Renal pelvis (tissue), 4 donors: ENCODE data around the gene HSPA1L. TPM values are rescaled to one million over a fixed set of nuclear protein-coding genes. Genes with fewer than 3 reads are reported as not detected.
"Not testable (repeated sequence)": the region's sequence is repeated elsewhere in the genome, so short reads cannot be mapped to it uniquely, and the experiment has no call there.

Source experiments
- DNase-seq: peaks from one replicate; pipeline ENCODE4 v3.0.0-alpha.2; 2013
- polyA plus RNA-seq, 3 donors: library from polyadenylated mRNA; unstranded; fragments of 120-200 nt; gene quantifications; one replicate each; pipeline ENCODE4 v1.2.1, GENCODE V29; 2013; ENCODE audit not compliant: insufficient read length in 3 of 3

HSPA1L gene
- polyA plus RNA-seq, 3 donors = 3.7 to 4.6 (median 3.8) TPM

DNA sequence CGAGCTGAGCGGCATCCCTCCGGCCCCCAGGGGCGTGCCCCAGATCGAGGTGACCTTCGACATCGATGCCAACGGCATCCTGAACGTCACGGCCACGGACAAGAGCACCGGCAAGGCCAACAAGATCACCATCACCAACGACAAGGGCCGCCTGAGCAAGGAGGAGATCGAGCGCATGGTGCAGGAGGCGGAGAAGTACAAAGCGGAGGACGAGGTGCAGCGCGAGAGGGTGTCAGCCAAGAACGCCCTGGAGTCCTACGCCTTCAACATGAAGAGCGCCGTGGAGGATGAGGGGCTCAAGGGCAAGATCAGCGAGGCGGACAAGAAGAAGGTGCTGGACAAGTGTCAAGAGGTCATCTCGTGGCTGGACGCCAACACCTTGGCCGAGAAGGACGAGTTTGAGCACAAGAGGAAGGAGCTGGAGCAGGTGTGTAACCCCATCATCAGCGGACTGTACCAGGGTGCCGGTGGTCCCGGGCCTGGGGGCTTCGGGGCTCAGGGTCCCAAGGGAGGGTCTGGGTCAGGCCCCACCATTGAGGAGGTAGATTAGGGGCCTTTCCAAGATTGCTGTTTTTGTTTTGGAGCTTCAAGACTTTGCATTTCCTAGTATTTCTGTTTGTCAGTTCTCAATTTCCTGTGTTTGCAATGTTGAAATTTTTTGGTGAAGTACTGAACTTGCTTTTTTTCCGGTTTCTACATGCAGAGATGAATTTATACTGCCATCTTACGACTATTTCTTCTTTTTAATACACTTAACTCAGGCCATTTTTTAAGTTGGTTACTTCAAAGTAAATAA is 2.2 kb upstream of the HSPA1L start:
- DNase-seq = not testable (repeated sequence)

DNA sequence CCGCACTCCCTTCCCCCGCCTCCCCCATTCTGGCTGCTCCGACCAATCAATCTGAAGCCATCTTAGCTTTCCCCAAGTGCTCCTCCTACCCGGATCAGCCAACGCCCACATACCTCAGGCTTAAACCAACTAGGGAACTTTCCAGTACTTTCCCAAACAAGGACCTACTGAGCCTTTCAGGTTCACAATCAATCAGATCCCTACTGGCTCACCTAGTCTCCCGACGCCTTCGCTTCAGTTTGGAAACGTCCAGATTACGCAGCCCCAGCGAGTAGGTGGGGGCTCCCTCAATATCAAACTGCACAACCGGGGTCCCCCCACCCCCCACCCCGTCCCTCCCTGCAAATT is 432 bp downstream of the HSPA1L start:
- DNase-seq = peak; percentile 97

DNA sequence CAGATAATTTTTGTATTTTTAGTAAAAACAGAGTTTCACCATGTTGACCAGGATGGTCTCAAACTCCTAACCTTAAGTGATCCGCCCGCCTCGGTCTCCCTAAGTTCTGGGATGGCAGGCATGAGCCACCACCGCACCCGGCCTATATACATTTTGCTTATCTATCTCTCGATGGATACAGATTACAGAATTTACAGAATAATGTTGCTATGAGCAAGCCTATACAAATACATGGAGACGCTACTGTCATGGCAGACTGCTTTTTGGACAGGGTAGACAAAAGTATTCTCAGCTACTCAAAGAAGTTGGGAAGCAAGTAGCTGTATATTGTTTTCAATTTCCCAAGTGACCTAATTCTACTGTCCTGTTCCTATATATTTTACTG is 1.6 kb downstream of the HSPA1L start:
- DNase-seq = no peak

DNA sequence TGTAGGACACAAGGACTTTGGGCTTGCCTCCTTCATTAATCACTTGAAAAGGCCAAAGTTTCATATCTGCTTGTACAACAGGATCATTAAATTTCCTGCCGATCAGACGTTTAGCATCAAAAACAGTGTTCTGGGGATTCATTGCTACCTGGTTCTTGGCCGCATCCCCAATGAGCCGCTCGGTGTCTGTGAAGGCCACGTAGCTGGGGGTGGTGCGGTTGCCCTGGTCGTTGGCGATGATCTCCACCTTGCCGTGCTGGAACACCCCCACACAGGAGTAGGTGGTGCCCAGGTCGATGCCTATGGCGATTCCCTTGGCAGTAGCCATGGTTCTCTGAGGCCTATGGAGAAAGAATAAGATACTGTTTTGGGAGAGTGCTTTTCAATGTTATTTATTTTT is 3.4 kb downstream of the HSPA1L start:
- DNase-seq = no peak

DNA sequence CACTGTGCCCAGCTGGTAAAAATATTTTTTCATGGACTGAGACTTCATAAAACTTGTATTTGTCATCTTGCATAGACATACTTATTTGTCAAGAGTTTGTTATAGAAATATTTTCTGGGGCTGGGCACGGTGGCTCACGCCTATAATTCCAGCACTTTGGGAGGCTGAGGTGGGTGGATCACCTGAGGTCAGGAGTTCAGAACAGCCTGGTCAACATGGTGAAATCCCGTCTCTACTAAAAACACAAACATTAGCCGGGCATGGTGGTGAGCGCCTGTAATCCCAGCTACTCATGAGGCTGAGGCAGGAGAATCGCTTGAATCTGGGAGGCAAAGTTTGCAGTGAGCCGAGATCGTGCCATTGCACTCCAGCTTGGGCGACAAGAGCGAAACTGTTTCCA is 6.5 kb downstream of the HSPA1L start:
- DNase-seq = not testable (repeated sequence)

DNA sequence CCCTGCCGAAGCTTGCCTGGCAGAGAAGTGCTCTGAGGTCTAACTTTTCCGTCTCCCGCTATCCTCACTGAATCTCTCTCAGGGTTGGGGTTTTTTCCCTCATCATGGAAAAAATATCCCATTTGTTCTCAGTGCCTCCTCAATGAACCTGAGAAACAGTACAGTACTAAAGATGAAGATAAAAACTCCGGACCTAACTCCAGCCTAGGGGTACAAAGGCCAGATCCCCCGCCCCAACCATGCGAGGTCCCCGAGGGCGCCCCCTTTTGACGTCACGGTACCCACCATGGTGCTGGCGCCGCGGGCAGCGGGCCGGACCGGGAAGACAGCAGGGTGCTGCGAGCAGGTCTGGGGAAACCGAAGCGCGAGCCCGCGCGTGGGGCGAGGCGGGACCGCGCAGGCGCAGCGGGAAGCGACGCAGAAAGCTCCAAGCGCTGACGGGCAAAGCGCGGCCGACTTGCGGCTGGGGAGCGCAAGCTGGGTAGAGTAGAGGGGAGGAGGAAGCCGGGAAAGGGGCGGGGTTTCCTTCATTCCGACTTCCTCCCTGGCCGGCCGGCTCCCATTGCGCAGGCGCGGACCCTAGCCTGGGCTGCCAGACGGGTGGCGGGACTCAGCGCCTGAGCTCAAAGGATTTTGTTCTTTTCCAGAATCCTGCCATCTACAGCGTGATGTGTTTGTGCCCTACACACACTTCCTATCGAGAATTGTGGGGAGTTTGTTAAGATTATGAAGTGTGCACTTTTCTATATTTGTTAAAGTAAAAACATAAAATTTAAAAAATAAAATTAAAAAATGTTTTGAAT is 8.4 kb downstream of the HSPA1L start, which contains the start of gene LSM2:
TSS of gene LSM2 (minus strand) at position 497 of the 803 bp plus-strand sequence. CDS start at position 288, 209 bp downstream.
- peak; percentile 98 for DNase-seq

DNA sequence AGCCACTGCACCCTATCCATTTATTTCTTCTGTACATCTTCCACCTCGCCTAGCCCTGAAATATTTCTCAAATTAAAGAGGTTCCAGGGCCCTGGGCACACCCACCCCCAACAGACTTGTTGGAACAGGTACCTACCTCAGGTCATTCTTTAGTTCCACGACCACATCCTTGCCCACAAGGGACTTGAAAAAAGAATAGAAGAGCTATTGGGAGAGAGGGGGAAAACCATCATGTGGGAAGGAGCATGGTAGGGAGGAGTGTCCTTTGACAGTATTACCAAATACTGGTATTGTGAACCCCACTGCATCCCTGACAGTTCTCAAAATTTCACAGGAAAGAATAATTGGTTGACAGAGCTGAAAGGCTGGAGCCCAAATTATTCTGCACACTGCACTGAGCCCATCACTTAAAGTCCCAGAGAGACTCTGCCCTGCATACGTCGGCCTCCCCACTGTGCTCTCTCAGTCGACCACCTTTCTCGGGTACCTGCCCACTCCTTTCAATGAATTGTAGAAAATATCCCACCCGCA is 9.1 kb downstream of the HSPA1L start:
- no peak for DNase-seq

DNA sequence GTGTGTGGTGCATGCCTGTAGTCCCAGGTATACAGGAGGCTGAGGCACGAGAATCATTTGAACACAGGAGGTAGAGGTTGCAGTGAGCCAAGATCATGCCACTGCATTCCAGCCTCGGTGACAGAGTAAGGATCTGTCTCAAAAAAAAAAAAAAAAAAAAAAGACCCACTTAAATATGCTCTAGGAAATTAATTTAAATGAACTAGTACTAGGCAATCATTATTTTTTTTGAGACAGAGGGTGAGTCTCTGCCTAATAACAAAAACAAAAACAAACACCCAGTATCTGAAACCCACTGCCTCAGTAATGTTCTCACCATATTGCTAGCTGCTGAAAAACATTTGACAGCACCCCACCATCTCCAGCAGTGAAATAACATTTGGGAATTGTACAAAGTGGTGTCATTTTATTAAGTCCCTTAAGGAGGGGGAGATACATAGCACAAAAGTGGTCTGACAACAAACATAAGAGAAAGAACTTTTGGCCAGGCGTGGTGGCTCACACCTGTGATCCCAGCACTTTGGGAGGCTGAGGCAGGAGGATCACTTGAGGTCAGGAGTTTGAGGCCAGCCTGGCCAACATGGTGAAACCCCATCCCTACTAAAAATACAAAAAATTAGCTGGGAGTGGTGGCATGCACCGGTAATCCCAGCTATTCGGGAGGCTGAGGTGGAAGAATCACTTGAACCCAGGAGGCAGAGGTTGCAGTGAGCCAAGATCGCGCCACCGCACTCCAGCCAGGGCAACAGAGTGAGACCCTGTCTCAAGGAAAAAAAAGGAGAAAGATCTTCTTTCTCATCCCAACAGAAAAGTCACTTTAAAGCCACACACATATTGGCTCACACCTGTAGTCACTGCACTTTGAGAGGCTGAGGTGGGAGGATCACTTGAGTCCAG is 13.8 kb downstream of the HSPA1L start:
- DNase-seq = not testable (repeated sequence)

DNA sequence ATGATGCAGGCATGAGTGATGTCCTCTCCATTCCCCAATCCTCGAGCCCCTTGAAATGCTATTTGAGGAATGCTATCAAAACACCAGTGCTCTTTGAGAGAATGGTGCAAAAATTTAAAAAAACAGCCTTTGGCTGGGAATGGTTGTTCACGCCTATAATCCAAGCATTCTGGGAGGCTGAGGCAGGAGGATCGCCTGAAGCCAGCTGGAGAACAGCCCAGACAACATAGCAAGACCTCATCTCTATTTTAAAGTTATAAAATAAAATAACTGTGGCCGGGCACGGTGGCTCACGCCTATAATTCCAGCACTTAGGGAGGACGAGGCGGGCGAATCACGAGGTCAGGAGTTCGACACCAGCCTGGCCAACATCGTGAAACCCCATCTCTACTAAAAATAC is 15.3 kb downstream of the HSPA1L start:
- DNase-seq = no peak

DNA sequence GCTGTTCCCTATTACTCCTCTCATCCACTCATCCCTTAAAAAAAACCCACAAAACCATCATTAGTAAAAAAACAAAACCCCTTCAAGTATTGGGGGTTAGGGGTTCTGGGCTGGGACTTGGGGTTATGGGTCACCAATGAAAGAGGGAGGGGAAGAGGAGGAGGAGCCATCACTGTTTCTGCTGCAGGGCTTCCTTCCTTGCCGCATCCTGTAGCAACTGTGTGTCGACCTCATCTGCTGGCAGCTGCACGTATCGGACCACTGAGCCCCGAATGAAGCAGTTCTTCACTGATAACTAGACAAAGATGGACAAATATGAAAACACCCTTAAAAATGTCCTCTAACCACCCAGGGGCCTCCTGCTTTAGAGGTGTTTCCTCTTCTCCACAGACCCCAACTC is 17.5 kb downstream of the HSPA1L start:
- DNase-seq = no peak

DNA sequence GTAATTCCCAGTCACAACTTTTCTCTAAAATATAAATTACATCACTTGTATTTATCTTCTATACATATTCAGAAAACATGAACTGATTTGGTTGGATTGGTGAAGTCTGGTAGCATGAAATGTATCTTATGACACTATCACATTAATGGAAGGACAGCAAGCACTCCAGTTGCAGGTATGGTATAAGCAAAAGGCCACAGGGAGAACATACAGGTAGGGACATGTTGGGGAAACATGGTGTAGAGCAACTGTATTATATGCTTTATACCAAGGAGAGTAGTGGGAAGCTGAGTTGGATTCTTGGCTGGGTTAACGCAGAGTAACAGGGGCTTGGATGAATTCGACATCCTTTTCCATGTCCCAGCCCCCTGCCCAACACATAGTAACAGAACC is 18.1 kb downstream of the HSPA1L start:
- DNase-seq = no peak

DNA sequence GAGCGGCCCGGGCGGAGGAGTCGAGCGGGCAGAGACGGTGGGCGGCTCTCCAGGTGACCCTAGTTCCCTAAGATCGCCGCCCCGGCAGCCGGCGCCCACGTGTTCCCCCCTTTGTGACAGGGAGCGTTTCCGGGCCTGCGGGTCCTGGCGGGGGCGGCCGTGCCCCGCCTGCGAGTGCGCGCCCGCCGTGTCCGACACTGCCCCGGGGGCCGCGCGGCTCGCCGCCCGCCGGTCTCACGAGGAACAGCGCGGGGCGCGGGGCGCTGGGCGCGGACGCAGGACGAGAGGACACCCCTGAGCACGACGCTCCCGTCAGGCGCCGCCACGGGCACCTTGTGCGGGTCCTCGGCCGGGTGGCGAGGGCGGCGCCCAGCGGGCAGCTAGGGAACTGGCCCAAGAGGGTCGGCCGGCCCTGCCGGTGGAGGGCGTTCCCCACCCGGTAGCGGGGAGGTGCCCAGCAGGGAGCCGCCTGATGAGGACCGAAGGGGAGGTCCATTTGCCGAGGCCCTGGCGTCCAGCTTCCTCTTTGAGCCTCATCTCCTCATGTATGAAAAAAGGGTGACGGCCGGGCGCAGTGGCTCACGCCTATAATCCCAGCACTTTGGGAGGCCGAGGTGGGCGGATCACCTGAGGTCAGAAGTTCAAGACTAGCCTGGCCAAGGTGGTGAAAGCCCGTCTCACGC is 19.3 kb downstream of the HSPA1L start, which contains the start of gene VARS1:
TSS of gene VARS1 (minus strand) at position 137 of the 683 bp plus-strand sequence. CDS start 535 bp downstream, outside the sequence.
- DNase-seq = peak; percentile 80

DNA sequence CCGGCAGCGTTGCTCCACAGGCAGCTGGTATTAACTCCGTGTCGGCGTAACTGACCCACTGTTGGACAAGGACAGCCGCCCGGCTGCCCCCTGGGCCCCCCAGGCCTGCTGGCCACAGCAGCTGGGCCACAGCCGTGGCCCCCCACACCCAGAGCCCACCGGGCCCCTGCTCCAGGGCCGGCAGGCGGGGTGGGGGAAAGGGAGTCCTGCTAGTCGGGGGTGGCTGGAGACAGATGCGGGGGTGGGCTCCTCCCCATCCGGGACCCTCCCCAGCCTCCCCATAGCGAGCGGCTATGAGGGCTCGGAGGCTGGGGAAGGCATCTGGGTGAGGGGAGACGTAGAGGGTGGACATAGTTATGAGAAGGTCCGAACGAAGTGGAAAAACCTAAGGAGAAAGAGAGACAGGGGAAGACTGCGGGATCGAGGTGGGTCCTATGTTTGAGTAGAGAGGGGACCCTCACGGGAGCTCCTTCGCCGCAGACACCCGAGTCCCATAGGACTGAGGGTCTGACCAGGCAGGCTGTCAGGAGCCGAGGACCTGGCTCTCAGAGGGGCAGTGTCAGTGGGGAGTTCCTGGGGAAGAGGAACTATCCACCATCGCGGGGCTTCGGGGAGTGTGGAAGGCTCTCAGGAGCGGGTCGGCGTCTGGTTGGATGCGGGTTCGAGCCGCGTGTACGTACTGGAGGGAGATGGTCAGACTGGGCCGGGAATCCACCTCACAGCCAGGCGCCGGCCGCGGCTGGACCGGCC is 20.0 kb downstream of the HSPA1L start:
- DNase-seq = no peak

DNA sequence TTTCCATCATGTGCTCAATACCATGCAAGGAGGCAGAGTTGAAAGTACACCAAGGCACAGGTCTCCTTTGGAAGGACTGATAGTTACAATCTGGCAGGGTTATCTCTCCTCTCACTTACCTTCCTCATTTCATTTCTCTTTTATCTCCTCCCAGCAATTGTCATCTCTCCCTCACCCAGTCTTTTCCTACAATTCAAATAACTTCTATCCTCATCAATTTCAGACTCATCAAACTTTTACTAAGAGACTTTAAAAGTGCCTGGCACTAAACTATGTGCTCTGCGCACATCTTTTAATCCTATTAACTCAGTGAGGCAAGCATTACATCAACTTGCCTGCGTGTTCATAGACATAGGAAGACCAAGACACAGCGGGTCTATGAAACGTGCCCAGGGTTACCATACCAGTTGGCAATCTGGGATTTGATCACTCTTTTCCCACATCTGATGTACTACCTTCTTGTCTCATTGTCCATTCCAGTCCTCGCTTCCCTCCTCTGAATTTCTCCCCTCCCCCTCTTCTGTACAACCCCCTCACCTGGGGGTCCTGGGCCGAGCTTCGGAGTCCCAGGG is 20.7 kb downstream of the HSPA1L start:
- no peak for DNase-seq

DNA sequence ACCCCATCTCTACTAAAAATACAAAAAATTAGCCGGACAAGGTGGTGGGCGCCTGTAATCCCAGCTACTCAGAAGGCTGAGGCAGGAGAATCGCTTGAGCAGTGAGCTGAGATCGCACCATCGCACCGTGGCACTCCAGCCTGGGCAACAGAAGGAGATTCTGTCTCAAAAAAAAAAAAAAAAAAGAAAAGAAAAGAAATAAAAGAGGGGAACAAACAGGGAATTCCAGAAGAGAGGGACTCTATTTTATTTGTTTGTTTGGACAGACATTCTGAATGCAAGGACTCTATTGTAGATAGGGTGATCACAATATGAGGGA is 21.2 kb downstream of the HSPA1L start:
- not testable (repeated sequence) for DNase-seq

DNA sequence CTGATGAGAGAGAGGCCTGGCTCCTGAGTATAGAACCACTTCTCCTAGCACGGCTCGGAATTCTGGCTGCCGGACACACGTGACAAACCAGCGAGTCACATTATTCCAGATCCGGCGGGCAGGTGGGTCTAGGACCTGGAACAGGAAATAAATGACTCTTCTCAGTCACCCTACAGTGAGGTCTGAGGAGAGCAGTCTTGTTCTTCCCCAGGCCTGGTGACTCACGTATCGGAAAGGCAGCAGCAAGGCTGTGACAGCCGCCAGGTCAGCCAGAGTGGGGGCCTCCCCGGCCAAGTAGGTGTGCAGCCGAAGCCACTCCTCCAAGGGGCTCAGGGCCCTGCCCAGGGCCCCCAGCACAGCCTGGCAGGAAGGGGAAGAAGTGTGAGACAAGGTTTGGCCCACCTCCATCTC is 22.3 kb downstream of the HSPA1L start:
- DNase-seq = no peak

DNA sequence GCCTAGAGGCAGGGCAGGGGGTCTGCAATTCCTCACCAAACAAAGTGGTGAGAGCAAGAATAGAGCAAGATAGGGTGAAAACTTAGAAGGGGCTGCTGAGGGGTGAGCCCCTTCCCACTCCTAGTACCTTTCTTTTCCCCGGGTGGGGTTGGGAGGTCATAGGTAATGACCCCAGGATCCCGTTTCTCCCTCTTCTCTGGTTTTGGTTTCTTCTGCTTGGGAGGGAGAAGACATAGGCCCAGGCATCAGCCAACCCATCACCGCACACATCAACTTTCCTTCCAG is 23.1 kb downstream of the HSPA1L start:
- DNase-seq = no peak

DNA sequence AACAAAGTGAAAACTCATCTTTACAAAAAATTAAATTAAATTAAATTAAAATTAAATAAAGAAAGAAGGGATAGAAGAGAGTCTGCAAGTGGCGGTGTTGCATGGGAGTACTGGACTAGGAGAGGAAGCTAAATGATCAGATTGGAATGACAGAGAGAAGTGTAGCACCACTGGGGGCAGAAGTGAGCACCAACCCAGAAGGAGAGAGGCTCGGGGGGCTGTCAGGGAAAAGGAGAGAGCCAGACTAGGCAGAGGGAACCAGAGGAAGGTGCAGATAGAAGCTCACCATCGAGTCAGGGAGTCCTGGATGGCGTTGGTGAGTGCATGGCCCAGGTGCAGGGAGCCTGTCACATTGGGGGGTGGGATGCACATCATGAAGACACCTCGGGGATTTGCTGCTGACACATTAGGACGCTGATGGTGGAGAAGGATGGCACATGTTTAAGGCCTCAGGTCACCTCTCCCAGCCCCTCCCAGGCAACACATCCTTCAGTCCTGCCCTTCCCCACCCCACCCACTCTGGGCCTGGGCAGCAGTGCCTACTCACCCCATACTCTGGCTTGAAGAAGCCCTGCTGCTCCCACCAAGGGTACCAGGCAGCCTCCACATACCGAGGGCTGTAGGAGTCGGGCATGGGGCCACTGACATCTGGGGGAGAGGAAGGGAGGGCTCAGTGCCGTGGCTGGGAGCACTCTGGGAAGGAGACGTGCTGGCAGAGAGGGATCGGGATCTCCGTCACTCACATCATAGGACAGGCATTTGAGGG is 23.6 kb downstream of the HSPA1L start:
- peak; percentile 62 for DNase-seq

DNA sequence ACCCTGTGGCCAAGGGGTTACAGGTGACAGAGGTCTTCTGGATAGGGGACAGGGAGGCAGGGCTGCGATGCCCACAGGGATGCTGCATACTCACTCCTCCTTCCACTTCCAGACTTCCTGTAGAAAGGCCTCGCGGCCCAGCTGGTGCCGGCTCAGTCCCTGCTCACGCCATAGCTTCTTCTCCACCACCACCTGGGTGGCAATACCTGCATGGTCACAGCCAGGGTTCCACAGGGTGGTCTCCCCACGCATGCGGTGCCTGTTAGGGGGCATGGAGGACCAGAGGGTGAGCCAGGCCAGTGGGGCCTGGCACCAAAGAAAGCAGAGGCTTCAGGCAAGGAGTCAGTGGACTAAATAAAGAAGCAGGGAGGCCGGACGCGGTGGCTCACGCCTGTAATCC is 29.6 kb downstream of the HSPA1L start:
- no peak for DNase-seq
